H1 (cell line): ENCODE results near the gene RND3. TPM values are rescaled to one million over a fixed set of nuclear protein-coding genes. Genes with fewer than 3 reads are reported as not detected.

Experiments used
- BCL11A ChIP-seq, 2 experiments: IDR thresholded peaks; one replicate each; pipeline ENCODE4 v1.6.1; 2011; ENCODE audit warnings: low read depth in 2 of 2, low read length in 2 of 2, mild to moderate bottlenecking in 2 of 2
- BRCA1 ChIP-seq: IDR thresholded peaks from 2 replicates; pipeline ENCODE4 v1.6.1; 2012; ENCODE audit warnings: low read depth, low read length, improper control_type of control experiment
- KDM5A ChIP-seq: fragments of 200-600 bp; IDR thresholded peaks from 2 replicates; pipeline ENCODE4 v1.7.1; 2012; ENCODE audit warnings: mild to moderate bottlenecking, low read length, inconsistent platforms, mixed read lengths
- polyA plus RNA-seq, 7 experiments: library from polyadenylated mRNA; depleted of rRNA in 3 of 7; stranded (reverse) in 5 of 7; unstranded in 2 of 7; fragments of >200 nt in 5 of 7; fragments of 200-250 nt in 2 of 7; gene quantifications; 1 replicate in 5 of 7; 2 replicates in 1 of 7; 4 replicates in 1 of 7; pipeline versions ENCODE4 v1.2.1 to v1.2.3, GENCODE V29; 2011 to 2013; ENCODE audit warnings: missing spikeins in 2 of 7, mixed read lengths in 2 of 7
- total RNA-seq: library from RNA; stranded (reverse); fragmentation: NEBNext Ultra II Directional; extraction: Animal tissue kit (Norgen Biotek cat#: 25700); gene quantifications from 2 replicates; pipeline ENCODE4 v1.2.1, GENCODE V29; 2021

Gene RND3
- total and polyA plus RNA-seq, 2 of the 8 experiments (the other 6 are each of a cell fraction or from before 2014, with no cell fraction given), result 12.2 to 25.6 TPM

GRCh38 chr2:150473767-150474166 lies 13.7 kb downstream of the RND3 start (continued):
- TF ChIP-seq BRCA1, result no peak
- TF ChIP-seq KDM5A, result no peak
- TF ChIP-seq BCL11A (IDR thresholded peaks at IDR 0.05; ENCODE audit: low read depth in 2 of 2, low read length in 2 of 2), result no peak
